ENCODE data around the gene N4BP2L1. TPM values are rescaled to one million over a fixed set of nuclear protein-coding genes. Genes with fewer than 3 reads are reported as not detected.
"Not testable (repeated sequence)": the region's sequence is repeated elsewhere in the genome, so short reads cannot be mapped to it uniquely, and the experiment has no call there.

The N4BP2L1 gene
- total and polyA plus RNA-seq, 7 donors: 2.7 to 7.3 (median 3.4) TPM

DNA sequence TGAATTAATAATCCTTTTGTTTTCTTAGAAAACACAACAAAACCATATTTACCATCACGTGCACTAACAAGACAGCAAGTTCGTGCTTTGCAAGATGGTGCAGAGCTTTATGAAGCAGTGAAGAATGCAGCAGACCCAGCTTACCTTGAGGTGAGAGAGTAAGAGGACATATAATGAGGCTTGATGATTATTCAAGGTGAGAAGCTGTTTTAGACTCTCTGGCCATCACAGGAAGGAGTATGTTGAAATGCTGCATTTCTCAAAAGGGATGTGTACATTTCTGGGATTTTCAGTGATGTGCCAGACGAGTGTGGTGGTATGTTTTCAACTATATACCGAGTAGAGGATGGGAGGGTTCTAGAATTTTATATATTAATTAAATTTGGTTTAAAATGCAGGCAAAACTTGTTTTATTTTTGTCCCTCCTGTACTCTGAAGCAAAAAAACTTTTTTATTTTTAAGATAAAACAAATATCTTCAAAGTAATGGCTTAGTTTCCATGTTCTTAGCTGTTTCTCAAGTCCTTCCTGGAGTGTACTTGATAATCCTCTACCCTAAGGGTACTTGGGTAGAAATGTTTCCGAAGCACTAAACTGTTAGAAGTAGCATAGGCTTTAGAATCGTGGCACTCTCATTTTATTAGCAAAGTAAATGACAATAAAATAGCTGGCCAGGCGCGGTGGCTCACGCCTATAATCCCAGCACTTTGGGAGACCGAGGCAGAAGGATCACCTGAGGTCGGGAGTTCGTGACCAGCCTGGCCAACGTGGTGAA lies 51.1 kb downstream of the N4BP2L1 start:
- no peak for ATAC-seq
- H3K27ac ChIP-seq: no peak overlapping the region

DNA sequence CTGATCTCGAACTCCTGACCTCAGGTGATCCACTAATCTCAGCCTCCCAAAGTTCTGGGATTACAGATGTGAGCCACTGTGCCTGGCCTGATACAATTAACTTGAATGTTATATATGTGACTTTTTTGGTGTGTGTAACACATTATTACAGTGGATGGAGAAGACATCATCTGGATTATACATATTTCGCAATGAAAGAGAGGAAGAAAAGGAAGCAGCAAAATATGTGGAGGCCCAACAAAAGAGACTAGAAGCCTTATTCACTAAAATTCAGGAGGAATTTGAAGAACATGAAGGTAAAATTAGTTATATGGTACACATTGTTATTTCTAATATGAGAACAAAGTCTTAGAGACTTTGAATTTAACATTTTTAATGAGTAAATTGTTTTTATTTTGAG lies 57.1 kb downstream of the N4BP2L1 start:
- TF ChIP-seq, protein P1, sequence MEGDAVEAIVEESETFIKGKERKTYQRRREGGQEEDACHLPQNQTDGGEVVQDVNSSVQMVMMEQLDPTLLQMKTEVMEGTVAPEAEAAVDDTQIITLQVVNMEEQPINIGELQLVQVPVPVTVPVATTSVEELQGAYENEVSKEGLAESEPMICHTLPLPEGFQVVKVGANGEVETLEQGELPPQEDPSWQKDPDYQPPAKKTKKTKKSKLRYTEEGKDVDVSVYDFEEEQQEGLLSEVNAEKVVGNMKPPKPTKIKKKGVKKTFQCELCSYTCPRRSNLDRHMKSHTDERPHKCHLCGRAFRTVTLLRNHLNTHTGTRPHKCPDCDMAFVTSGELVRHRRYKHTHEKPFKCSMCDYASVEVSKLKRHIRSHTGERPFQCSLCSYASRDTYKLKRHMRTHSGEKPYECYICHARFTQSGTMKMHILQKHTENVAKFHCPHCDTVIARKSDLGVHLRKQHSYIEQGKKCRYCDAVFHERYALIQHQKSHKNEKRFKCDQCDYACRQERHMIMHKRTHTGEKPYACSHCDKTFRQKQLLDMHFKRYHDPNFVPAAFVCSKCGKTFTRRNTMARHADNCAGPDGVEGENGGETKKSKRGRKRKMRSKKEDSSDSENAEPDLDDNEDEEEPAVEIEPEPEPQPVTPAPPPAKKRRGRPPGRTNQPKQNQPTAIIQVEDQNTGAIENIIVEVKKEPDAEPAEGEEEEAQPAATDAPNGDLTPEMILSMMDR (IDR thresholded peaks at IDR 0.05): no peak
- ATAC-seq: no peak
- no peaks in the 10 kb centered on the region for H3K27me3 ChIP-seq (ENCODE audit: insufficient read depth in 3 of 3, low read length in 2 of 3)
- 95 to 100% (median 96%) methylated on average over 2 of the region's 2 CpGs for WGBS, 3 donors
- intact Hi-C loops (cut with DNase I): no loop called here
- H3K9me3 ChIP-seq: no peaks in the 10 kb centered on the region
- no peak overlapping the region for H3K27ac ChIP-seq
- no peak for DNase-seq
- no peak overlapping the region for H3K4me3 ChIP-seq
- no peaks in the 10 kb centered on the region for H3K36me3 ChIP-seq (ENCODE audit: insufficient read depth in 1 of 2, low read depth in 1 of 2)
- H3K4me1 ChIP-seq: no peaks in the 10 kb centered on the region

More for the DNA sequence above, 51.1 kb downstream of the N4BP2L1 start:
- no peaks in the 10 kb centered on the region for H3K27me3 ChIP-seq (ENCODE audit: insufficient read depth in 3 of 3, low read length in 2 of 3)
- H3K4me3 ChIP-seq: no peak overlapping the region
- intact Hi-C loops (cut with DNase I): no loop called here
- H3K4me1 ChIP-seq: no peaks in the 10 kb centered on the region
- no peaks in the 10 kb centered on the region for H3K9me3 ChIP-seq
- no peak for DNase-seq
- no peaks in the 10 kb centered on the region for H3K36me3 ChIP-seq (ENCODE audit: insufficient read depth in 1 of 2, low read depth in 1 of 2)
- 94% methylated on average over 13 of the region's 13 CpGs for WGBS, 3 donors
- TF ChIP-seq, protein P1 (IDR thresholded peaks at IDR 0.05): no peak

DNA sequence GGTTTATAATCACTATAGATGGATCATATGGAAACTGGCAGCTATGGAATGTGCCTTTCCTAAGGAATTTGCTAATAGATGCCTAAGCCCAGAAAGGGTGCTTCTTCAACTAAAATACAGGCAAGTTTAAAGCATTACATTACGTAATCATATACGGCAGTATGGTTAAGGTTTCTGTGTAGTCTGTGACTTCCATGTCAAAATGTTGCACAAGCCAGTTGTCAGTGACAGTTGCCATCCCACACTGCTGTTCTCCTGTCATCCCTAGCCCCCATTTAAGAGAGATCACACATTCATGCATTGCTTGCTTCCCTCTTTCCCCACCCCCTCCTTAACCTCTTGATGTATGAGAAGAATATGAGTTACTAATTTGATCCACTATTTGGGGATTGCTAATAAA lies 65.4 kb downstream of the N4BP2L1 start:
- TF ChIP-seq, protein P1 (IDR thresholded peaks at IDR 0.05): no peak
- no peak for ATAC-seq

DNA sequence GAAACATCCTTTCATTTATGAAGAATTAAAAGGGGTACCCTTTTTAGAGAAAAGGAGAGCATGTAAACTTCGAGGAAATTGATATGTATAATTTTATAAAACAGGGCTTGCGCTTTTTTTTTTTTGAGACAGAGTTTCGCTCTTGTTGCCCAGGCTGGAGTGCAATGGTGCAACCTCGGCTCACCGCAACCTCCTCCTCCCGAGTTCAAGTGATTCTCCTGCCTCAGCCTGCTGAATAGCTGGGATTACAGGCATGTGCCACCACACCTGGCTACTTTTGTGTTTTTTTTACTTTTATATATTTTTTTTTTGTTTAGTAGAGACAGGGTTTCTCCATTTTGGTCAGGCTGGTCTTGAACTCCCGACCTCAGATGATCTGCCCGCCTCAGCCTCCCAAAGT lies 72.0 kb downstream of the N4BP2L1 start:
- intact Hi-C loops (cut with DNase I); H3K4me1 ChIP-seq; H3K27me3 ChIP-seq (ENCODE audit: insufficient read depth in 3 of 3, low read length in 2 of 3); DNase-seq; H3K27ac ChIP-seq; H3K36me3 ChIP-seq (ENCODE audit: insufficient read depth in 1 of 2, low read depth in 1 of 2); ATAC-seq; H3K4me3 ChIP-seq; H3K9me3 ChIP-seq: not testable (repeated sequence)
- WGBS, 3 donors: 96 to 97% (median 96%) methylated on average over 8 of the region's 8 CpGs

More for the DNA sequence above, 65.4 kb downstream of the N4BP2L1 start:
- DNase-seq: no peak
- intact Hi-C loops (cut with DNase I): no loop called here
- no peak overlapping the region for H3K4me3 ChIP-seq
- H3K4me1 ChIP-seq: no peaks in the 10 kb centered on the region
- no peak overlapping the region for H3K27ac ChIP-seq
- 90 to 96% (median 94%) methylated on average over 2 of the region's 2 CpGs for WGBS, 3 donors
- H3K36me3 ChIP-seq (ENCODE audit: insufficient read depth in 1 of 2, low read depth in 1 of 2): no peaks in the 10 kb centered on the region
- no peaks in the 10 kb centered on the region for H3K9me3 ChIP-seq
- H3K27me3 ChIP-seq (ENCODE audit: insufficient read depth in 3 of 3, low read length in 2 of 3): no peaks in the 10 kb centered on the region

DNA sequence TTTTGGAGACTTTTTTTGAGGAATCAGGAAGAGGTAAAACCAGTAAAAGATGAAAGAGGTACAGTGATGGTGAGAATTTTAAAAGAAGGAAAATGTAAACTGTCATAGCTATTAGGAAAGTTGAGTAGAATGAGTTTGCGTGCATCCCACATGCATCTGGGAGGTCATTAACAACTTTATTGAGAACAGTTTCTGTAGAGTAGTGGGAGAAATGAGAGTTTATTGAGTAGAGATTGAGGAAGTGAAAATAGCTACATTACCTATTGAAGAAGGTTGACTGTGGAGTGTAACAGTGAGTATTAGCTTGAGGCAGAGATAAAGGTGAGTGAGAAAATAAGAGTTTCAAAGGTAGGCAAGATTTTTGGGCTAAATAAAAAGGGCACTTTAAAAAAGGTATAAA lies 73.9 kb downstream of the N4BP2L1 start:
- TF ChIP-seq, protein P1 (IDR thresholded peaks at IDR 0.05): no peak
- H3K4me3 ChIP-seq: no peak overlapping the region
- H3K9me3 ChIP-seq: no peaks in the 10 kb centered on the region
- H3K4me1 ChIP-seq: no peaks in the 10 kb centered on the region
- H3K36me3 ChIP-seq (ENCODE audit: insufficient read depth in 1 of 2, low read depth in 1 of 2): no peaks in the 10 kb centered on the region
- no peak for DNase-seq
- intact Hi-C loops (cut with DNase I): no loop called here
- 97 to 100% (median 97%) methylated on average over 1 of the region's 1 CpG for WGBS, 3 donors
- no peak overlapping the region for H3K27ac ChIP-seq
- no peak for ATAC-seq
- H3K27me3 ChIP-seq (ENCODE audit: insufficient read depth in 3 of 3, low read length in 2 of 3): no peaks in the 10 kb centered on the region

DNA sequence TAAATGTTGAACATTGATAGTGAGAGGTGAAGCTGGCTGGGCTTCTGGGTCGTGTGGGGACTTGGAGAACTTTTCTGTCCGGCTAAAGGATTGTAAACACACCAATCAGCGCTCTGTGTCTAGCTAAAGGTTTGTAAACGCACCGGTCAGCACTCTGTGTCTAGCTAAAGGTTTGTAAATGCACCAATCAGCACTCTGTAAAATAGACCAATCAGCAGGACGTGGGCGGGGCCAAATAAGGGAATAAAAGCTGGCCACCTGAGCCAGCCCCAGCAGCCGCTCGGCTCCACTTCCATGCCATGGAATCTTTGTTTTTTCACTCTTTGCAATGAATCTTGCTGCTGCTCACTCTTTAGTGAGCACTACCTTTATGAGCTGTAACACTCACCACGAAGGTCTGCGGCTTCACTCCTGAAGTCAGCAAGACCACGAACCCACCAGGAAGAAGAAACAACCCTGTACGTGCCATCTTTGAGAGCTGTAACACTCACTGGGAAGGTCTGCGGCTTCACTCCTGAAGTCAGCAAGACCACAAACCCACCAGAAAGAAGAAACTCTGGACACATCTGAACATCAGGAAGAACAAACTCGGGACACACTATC lies 77.0 kb downstream of the N4BP2L1 start:
- H3K4me1 ChIP-seq; ATAC-seq; H3K9me3 ChIP-seq; DNase-seq; H3K27ac ChIP-seq; H3K36me3 ChIP-seq (ENCODE audit: insufficient read depth in 1 of 2, low read depth in 1 of 2); H3K4me3 ChIP-seq; H3K27me3 ChIP-seq (ENCODE audit: insufficient read depth in 3 of 3, low read length in 2 of 3); intact Hi-C loops (cut with DNase I): not testable (repeated sequence)
- WGBS, 3 donors: 95 to 97% (median 97%) methylated on average over 15 of the region's 15 CpGs

Data from psoas muscle (tissue), 8 donors.